ENCODE measurements around the gene APC2. TPM values are rescaled to one million over a fixed set of nuclear protein-coding genes. Genes with fewer than 3 reads are reported as not detected.

The APC2 gene
- total RNA-seq, 2 experiments from 2014 or later: 0.02 to 0.10 TPM

DNA sequence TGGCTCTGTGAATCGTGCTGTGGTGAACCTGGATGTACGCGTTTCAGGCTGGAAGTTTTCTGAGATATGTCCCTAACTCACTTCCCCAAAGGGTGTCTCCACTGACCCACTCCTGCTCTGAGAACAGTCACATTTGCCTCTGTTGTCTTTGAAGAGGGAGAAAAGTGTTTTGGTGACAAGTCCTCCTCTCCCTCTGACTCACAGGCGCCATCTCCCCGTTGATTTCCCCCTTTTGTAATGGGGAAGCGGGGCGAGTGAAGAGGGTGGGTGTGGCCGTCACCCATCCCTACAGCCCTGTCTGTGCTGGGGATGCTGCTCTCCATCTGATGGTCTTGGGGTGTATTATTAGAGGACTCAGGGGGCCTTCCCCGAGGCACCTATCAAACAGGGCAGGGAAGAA is 9.6 kb downstream of the APC2 start:
- H3K4me1 Mint-ChIP-seq: peaks cover 7% of the 10 kb centered on the region
- H3K27me3 Mint-ChIP-seq: peaks cover 22% of the 10 kb centered on the region
- CTCF ChIA-PET: interaction anchor here (1.1 kb wide), 1 partner anchor 9 kb away, joined by 4 read pairs; no protein-coding TSS in a partner anchor
- H3K9me3 Mint-ChIP-seq: no peaks in the 10 kb centered on the region
- no peak overlapping the region for H3K27ac Mint-ChIP-seq
- H3K4me3 Mint-ChIP-seq: no peak overlapping the region
- no peak for DNase-seq
- POLR2A ChIA-PET: no interaction called here
- peaks cover 4% of the 10 kb centered on the region for H3K36me3 Mint-ChIP-seq (ENCODE audit: low read depth)

DNA sequence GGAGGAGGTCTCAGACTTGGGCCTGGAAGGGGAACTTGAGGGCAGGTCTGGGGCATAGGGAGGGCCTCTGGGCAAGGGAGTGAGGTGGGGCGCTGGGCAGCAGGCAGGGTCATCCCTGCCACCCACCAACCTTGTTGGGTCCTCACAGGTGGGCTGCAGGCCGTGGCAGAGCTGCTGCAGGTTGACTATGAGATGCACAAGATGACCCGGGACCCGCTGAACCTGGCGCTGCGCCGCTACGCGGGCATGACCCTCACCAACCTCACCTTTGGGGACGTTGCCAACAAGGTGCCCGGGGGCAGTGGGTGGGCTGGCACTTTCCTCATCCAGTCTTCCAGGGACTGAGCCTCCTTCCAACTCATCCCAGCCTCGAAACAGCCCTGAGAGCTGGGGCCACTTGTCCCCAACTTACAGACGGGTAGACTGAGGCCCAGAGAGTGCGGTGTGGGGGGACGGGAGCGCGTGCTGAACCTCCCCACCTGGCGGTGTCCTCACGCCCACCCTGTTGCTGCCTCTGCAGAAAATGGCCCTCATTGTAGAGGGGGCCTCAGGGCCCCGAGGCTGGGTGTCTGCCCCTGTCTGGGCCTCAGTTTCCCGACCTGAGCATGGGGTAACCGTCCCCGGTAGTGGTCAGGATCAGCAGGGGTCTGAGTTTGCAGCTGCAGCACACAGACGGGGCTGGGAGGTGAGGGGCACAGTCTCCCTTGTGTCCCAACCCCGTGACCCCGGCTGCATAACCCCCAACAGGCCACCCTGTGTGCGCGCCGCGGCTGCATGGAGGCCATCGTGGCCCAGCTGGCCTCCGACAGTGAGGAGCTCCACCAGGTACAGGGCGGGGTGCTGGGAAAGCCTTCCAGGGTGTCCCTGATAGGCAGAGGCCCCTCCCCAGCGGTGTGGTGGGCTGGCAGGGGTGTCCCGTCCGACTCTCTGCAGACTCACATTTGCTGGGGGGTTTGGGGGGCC is 10.4 kb downstream of the APC2 start:
- Mint-ChIP-seq H3K9me3 (no peaks in the 10 kb centered on the region), H3K4me3 (no peak overlapping the region), H3K36me3 (ENCODE audit: low read depth) (peaks cover 4% of the 10 kb centered on the region), H3K27ac (no peak overlapping the region), H3K27me3 (peaks cover 18% of the 10 kb centered on the region), H3K4me1 (peaks cover 5% of the 10 kb centered on the region)
- DNase-seq: no peak
- ChIA-PET CTCF (no interaction called here), POLR2A (no interaction called here)

DNA sequence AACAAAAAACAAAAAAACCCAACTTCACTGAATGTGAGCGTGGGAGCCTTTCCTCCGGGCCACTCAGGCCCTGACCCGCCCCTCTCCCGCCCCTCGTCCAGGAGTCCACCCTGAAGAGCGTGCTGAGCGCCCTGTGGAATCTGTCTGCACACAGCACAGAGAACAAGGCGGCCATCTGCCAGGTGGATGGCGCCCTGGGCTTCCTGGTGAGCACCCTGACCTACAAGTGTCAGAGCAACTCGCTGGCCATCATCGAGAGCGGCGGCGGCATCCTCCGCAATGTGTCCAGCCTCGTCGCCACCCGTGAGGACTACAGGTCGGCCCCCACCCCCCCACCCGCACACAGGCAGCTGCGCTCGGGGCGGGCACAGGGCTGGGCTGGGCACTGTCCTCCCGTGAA is 11.9 kb downstream of the APC2 start:
- no peaks in the 10 kb centered on the region for H3K4me1 Mint-ChIP-seq
- POLR2A ChIA-PET: no interaction called here
- no peaks in the 10 kb centered on the region for H3K9me3 Mint-ChIP-seq
- H3K4me3 Mint-ChIP-seq: no peak overlapping the region
- no peak for DNase-seq
- H3K36me3 Mint-ChIP-seq (ENCODE audit: low read depth): no peaks in the 10 kb centered on the region
- peaks cover 15% of the 10 kb centered on the region for H3K27me3 Mint-ChIP-seq
- H3K27ac Mint-ChIP-seq: no peak overlapping the region
- CTCF ChIA-PET: no interaction called here

DNA sequence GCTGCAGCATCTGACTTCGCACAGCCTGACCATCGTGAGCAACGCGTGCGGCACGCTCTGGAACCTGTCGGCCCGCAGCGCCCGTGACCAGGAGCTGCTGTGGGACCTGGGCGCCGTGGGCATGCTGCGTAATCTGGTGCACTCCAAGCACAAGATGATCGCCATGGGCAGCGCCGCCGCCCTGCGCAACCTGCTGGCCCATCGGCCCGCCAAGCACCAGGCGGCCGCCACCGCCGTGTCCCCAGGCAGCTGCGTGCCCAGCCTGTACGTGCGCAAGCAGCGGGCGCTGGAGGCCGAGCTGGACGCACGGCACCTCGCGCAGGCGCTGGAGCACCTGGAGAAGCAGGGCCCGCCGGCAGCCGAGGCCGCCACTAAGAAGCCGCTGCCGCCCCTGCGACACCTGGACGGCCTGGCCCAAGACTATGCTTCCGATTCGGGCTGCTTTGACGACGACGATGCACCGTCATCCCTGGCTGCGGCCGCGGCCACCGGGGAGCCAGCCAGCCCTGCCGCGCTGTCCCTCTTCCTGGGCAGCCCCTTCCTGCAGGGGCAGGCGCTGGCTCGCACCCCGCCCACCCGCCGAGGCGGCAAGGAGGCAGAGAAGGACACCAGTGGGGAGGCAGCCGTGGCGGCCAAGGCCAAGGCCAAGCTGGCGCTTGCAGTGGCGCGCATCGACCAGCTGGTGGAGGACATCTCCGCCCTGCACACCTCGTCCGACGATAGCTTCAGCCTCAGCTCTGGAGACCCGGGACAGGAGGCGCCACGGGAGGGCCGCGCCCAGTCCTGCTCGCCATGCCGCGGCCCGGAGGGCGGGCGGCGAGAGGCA is 15.5 kb downstream of the APC2 start:
- Mint-ChIP-seq H3K9me3 (no peaks in the 10 kb centered on the region), H3K4me3 (no peak overlapping the region), H3K27ac (no peak overlapping the region), H3K27me3 (peaks cover 8% of the 10 kb centered on the region), H3K4me1 (peaks cover 4% of the 10 kb centered on the region), H3K36me3 (ENCODE audit: low read depth) (no peaks in the 10 kb centered on the region)
- ChIA-PET CTCF (interaction anchor here (1.1 kb wide), 1 partner anchor 15 kb away, joined by 3 read pairs; no protein-coding TSS in a partner anchor), POLR2A (no interaction called here)
- no peak for DNase-seq

DNA sequence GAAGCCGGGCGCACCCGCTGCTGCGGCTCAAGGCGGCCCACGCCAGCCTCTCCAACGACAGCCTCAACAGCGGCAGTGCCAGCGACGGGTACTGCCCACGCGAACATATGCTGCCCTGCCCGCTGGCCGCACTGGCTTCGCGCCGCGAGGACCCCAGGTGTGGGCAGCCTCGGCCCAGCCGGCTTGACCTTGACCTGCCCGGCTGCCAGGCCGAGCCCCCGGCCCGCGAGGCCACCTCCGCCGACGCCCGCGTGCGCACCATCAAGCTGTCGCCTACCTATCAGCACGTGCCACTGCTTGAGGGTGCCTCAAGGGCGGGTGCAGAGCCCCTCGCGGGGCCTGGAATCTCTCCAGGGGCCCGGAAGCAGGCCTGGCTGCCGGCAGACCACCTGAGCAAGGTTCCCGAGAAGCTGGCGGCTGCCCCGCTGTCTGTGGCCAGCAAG is 16.1 kb downstream of the APC2 start:
- Mint-ChIP-seq H3K9me3 (no peaks in the 10 kb centered on the region), H3K4me1 (peaks cover 4% of the 10 kb centered on the region), H3K36me3 (ENCODE audit: low read depth) (no peaks in the 10 kb centered on the region), H3K4me3 (no peak overlapping the region), H3K27ac (no peak overlapping the region), H3K27me3 (peaks cover 8% of the 10 kb centered on the region)
- DNase-seq: no peak
- ChIA-PET CTCF (interaction anchor here (1.1 to 1.2 kb wide), 2 partner anchors 12 to 15 kb away, joined by 3 read pairs; no protein-coding TSS in a partner anchor), POLR2A (no interaction called here)

DNA sequence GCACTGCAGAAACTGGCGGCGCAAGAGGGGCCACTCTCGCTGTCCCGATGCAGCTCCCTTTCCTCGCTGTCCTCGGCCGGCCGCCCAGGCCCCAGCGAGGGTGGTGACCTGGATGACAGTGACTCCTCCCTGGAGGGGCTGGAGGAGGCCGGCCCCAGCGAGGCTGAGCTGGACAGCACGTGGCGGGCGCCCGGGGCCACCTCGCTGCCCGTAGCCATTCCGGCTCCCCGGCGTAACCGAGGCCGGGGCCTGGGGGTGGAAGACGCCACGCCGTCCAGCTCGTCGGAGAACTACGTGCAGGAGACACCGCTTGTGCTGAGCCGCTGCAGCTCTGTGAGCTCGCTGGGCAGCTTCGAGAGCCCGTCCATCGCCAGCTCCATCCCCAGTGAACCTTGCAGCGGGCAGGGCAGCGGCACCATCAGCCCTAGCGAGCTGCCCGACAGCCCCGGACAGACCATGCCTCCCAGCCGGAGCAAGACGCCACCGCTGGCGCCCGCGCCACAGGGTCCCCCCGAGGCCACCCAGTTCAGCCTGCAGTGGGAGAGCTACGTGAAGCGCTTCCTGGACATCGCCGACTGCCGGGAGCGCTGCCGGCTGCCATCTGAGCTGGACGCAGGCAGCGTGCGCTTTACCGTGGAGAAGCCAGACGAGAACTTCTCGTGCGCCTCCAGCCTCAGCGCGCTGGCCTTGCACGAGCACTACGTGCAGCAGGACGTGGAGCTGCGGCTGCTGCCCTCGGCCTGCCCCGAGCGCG is 16.7 kb downstream of the APC2 start:
- DNase-seq: no peak
- Mint-ChIP-seq H3K4me1 (peaks cover 6% of the 10 kb centered on the region), H3K27ac (no peak overlapping the region), H3K27me3 (peaks cover 10% of the 10 kb centered on the region), H3K36me3 (ENCODE audit: low read depth) (no peaks in the 10 kb centered on the region), H3K4me3 (no peak overlapping the region), H3K9me3 (no peaks in the 10 kb centered on the region)
- CTCF ChIA-PET: interaction anchor here (1.1 to 1.2 kb wide), 2 partner anchors 11 to 16 kb away, joined by 3 read pairs; no protein-coding TSS in a partner anchor
- POLR2A ChIA-PET: no interaction called here

DNA sequence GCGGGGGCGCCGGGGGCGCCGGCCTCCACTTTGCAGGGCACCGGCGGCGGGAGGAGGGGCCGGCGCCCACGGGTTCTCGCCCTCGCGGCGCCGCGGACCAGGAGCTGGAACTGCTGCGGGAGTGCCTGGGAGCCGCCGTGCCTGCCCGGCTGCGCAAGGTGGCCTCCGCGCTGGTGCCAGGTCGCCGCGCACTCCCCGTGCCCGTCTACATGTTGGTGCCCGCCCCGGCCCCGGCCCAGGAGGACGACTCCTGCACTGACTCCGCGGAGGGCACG is 17.2 kb downstream of the APC2 start:
- no peak for DNase-seq
- peaks cover 10% of the 10 kb centered on the region for H3K27me3 Mint-ChIP-seq
- peaks cover 8% of the 10 kb centered on the region for H3K4me1 Mint-ChIP-seq
- H3K36me3 Mint-ChIP-seq (ENCODE audit: low read depth): no peaks in the 10 kb centered on the region
- ChIA-PET CTCF (interaction anchor here (0.6 to 1.8 kb wide), 3 partner anchors 10 to 23 kb away, joined by 3 to 4 read pairs (median 3); no protein-coding TSS in a partner anchor), POLR2A (no interaction called here)
- H3K27ac Mint-ChIP-seq: no peak overlapping the region
- no peak overlapping the region for H3K4me3 Mint-ChIP-seq
- no peaks in the 10 kb centered on the region for H3K9me3 Mint-ChIP-seq

DNA sequence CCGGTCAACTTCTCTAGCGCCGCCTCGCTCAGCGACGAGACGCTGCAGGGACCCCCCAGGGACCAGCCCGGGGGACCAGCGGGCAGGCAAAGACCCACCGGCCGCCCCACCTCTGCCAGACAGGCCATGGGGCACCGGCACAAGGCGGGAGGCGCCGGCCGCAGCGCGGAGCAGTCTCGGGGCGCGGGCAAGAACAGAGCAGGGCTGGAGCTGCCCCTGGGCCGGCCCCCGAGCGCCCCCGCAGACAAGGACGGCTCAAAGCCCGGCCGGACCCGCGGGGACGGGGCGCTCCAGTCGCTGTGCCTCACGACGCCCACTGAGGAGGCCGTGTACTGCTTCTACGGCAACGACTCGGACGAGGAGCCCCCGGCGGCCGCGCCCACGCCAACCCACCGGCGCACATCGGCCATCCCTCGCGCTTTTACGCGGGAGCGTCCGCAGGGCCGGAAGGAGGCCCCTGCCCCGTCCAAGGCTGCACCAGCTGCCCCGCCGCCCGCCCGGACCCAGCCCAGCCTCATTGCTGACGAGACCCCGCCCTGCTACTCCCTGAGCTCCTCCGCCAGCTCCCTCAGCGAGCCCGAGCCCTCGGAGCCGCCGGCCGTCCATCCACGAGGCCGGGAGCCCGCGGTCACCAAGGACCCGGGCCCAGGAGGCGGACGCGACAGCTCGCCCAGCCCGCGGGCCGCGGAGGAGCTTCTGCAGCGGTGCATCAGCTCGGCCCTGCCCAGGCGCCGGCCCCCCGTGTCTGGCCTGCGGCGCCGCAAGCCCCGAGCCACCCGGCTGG is 17.8 kb downstream of the APC2 start:
- H3K9me3 Mint-ChIP-seq: no peaks in the 10 kb centered on the region
- CTCF ChIA-PET: interaction anchor here (0.6 to 1.8 kb wide), 3 partner anchors 10 to 23 kb away, joined by 3 to 4 read pairs (median 3); no protein-coding TSS in a partner anchor

DNA sequence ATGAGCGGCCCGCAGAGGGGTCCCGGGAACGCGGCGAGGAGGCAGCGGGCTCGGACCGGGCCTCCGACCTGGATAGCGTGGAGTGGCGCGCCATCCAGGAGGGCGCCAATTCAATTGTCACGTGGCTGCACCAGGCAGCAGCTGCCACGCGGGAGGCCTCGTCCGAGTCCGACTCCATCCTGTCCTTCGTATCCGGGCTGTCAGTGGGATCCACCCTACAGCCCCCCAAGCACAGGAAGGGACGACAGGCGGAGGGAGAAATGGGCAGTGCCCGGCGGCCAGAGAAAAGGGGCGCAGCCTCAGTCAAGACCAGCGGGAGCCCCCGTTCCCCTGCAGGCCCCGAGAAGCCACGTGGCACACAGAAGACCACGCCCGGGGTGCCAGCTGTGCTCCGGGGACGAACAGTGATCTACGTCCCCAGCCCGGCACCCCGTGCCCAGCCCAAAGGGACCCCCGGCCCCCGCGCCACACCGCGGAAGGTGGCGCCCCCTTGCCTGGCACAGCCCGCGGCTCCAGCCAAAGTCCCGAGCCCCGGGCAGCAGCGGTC is 18.4 kb downstream of the APC2 start:
- Mint-ChIP-seq H3K4me1 (peaks cover 13% of the 10 kb centered on the region), H3K36me3 (ENCODE audit: low read depth) (no peaks in the 10 kb centered on the region), H3K4me3 (no peak overlapping the region), H3K27ac (no peak overlapping the region), H3K27me3 (peaks cover 14% of the 10 kb centered on the region), H3K9me3 (no peaks in the 10 kb centered on the region)
- ChIA-PET CTCF (interaction anchor here (0.9 to 1.8 kb wide), 4 partner anchors 9 to 24 kb away, joined by 3 to 4 read pairs (median 4); partner anchors contain the start of gene REEP6), POLR2A (interaction anchor here (1.0 kb wide), 1 partner anchor 11 kb away, joined by 3 read pairs; no protein-coding TSS in a partner anchor)
- DNase-seq: no peak

More for the DNA sequence above, 17.8 kb downstream of the APC2 start:
- no peak overlapping the region for H3K4me3 Mint-ChIP-seq
- DNase-seq: no peak
- no peak overlapping the region for H3K27ac Mint-ChIP-seq
- H3K27me3 Mint-ChIP-seq: peaks cover 11% of the 10 kb centered on the region
- POLR2A ChIA-PET: no interaction called here
- peaks cover 10% of the 10 kb centered on the region for H3K4me1 Mint-ChIP-seq
- H3K36me3 Mint-ChIP-seq (ENCODE audit: low read depth): no peaks in the 10 kb centered on the region

DNA sequence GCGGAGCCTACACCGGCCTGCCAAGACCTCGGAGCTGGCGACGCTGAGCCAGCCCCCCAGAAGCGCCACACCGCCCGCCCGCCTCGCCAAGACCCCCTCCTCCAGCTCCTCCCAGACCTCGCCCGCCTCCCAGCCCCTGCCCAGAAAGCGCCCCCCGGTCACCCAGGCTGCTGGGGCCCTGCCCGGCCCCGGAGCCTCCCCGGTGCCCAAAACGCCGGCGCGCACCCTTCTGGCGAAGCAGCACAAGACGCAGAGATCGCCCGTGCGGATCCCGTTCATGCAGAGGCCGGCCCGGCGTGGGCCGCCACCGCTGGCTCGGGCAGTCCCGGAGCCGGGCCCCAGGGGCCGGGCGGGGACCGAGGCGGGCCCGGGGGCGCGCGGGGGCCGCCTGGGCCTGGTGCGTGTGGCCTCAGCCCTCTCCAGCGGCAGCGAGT is 18.9 kb downstream of the APC2 start:
- CTCF ChIA-PET: interaction anchor here (0.9 to 1.8 kb wide), 4 partner anchors 9 to 25 kb away, joined by 3 to 4 read pairs (median 4); partner anchors contain the start of gene REEP6
- peaks cover 13% of the 10 kb centered on the region for H3K4me1 Mint-ChIP-seq
- POLR2A ChIA-PET: interaction anchor here (0.6 to 1.0 kb wide), 2 partner anchors 11 to 140 kb away, joined by 3 to 4 read pairs; no protein-coding TSS in a partner anchor
- H3K27ac Mint-ChIP-seq: no peak overlapping the region
- no peak overlapping the region for H3K4me3 Mint-ChIP-seq
- no peak for DNase-seq
- no peaks in the 10 kb centered on the region for H3K9me3 Mint-ChIP-seq
- H3K36me3 Mint-ChIP-seq (ENCODE audit: low read depth): no peaks in the 10 kb centered on the region
- peaks cover 14% of the 10 kb centered on the region for H3K27me3 Mint-ChIP-seq

DNA sequence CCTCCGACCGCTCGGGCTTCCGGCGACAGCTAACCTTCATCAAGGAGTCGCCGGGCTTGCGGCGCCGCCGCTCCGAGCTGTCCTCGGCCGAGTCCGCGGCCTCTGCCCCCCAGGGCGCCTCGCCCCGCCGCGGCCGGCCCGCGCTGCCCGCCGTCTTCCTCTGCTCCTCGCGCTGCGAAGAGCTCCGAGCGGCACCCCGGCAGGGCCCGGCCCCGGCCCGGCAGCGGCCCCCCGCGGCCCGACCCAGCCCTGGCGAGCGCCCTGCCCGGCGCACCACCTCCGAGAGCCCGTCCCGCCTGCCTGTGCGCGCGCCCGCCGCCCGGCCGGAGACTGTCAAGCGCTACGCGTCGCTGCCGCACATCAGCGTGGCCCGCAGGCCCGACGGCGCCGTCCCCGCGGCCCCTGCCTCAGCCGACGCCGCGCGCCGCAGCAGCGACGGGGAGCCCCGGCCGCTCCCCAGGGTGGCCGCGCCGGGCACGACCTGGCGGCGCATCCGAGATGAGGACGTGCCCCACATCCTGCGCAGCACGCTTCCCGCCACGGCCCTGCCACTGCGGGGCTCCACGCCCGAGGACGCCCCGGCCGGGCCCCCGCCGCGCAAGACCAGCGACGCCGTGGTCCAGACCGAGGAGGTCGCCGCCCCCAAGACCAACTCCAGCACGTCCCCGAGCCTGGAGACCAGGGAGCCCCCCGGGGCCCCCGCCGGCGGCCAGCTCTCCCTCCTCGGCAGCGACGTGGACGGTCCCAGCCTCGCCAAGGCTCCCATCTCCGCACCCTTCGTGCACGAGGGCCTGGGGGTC is 19.5 kb downstream of the APC2 start:
- ChIA-PET CTCF (interaction anchor here (0.9 to 1.4 kb wide), 3 partner anchors 8 to 22 kb away, joined by 3 to 4 read pairs (median 3); partner anchors contain the start of gene REEP6), POLR2A (interaction anchor here (0.6 to 1.0 kb wide), 2 partner anchors 12 to 141 kb away, joined by 3 to 4 read pairs; no protein-coding TSS in a partner anchor)
- Mint-ChIP-seq H3K36me3 (ENCODE audit: low read depth) (no peaks in the 10 kb centered on the region), H3K27me3 (peaks cover 14% of the 10 kb centered on the region), H3K27ac (no peak overlapping the region), H3K9me3 (no peaks in the 10 kb centered on the region), H3K4me1 (peaks cover 13% of the 10 kb centered on the region), H3K4me3 (no peak overlapping the region)
- DNase-seq: no peak
